ENCODE results near the gene HACE1. TPM values are rescaled to one million over a fixed set of nuclear protein-coding genes. Genes with fewer than 3 reads are reported as not detected.

The HACE1 gene
- polyA plus RNA-seq, 3 donors: 2.7 to 3.9 (median 3.4) TPM

- no peak overlapping the region for H3K27ac ChIP-seq (ENCODE audit: low read depth in 1 of 2, low read length in 2 of 2)
- no peak overlapping the region for H3K4me3 ChIP-seq (replicated peaks in 1 of 3; ENCODE audit: low read depth in 2 of 3, low read length in 3 of 3)
- no peaks in the 10 kb centered on the region for H4K20me1 ChIP-seq (ENCODE audit: insufficient read depth, low read length)
- intact Hi-C loops (cut with micrococcal nuclease): no loop called here
- H3K27me3 ChIP-seq (ENCODE audit: control insufficient read depth in 2 of 2, insufficient read depth in 2 of 2, low read length in 2 of 2): no peaks in the 10 kb centered on the region
- H3K27me3 Mint-ChIP-seq (ENCODE audit: low read depth in 3 of 3): no peaks in the 10 kb centered on the region
- no peak overlapping the region for H3K27ac Mint-ChIP-seq
- peak; percentile 94 for TF ChIP-seq CTCF (IDR thresholded peaks at IDR 0.05)
- H3K4me2 ChIP-seq (replicated peaks; ENCODE audit: extremely low read depth, low read length, poor library complexity, severe bottlenecking): no peak overlapping the region
- no peaks in the 10 kb centered on the region for H3K79me2 ChIP-seq (ENCODE audit: insufficient read depth, low read length)
- no peaks in the 10 kb centered on the region for H3K9me3 ChIP-seq (replicated peaks in 1 of 2; ENCODE audit: control insufficient read depth in 1 of 2, insufficient read depth in 1 of 2, low read length in 2 of 2)
- 66% methylated on average over 5 of the region's 15 CpGs for WGBS (ENCODE audit: insufficient coverage)
- peak; percentile 37 to 58 (median 41) for DNase-seq
- no peak overlapping the region for H2AFZ ChIP-seq (ENCODE audit: insufficient read depth, low read depth, low read length, poor library complexity, severe bottlenecking)
- no peak overlapping the region for H3K9ac ChIP-seq (ENCODE audit: insufficient read depth, low read length, poor library complexity, severe bottlenecking)
- no peaks in the 10 kb centered on the region for H3K4me1 ChIP-seq (ENCODE audit: control insufficient read depth in 1 of 2, insufficient read depth in 2 of 2, low read length in 2 of 2)
- peaks cover 0 to 3% (median 2%) of the 10 kb centered on the region in 7 donors for H3K9me3 Mint-ChIP-seq
- no peak overlapping the region for H3K4me3 Mint-ChIP-seq
- no peaks in the 10 kb centered on the region for H3K36me3 ChIP-seq (replicated peaks in 1 of 2; ENCODE audit: control insufficient read depth in 1 of 2, insufficient read depth in 2 of 2, low read length in 2 of 2)
- H3K4me1 Mint-ChIP-seq: peaks cover 4% of the 10 kb centered on the region
- H3K36me3 Mint-ChIP-seq: no peaks in the 10 kb centered on the region
Measured at GRCh38 chr6:104682722-104683643, 176.7 kb downstream of the HACE1 start.

GRCh38 chr6:104680539-104680938, 179.2 kb downstream of the HACE1 start:
- H3K4me1 ChIP-seq (ENCODE audit: control insufficient read depth in 1 of 2, insufficient read depth in 2 of 2, low read length in 2 of 2): no peaks in the 10 kb centered on the region
- no peak overlapping the region for H2AFZ ChIP-seq (ENCODE audit: insufficient read depth, low read depth, low read length, poor library complexity, severe bottlenecking)
- no peak for TF ChIP-seq CTCF (IDR thresholded peaks at IDR 0.05)
- H3K27me3 Mint-ChIP-seq (ENCODE audit: low read depth in 3 of 3): no peaks in the 10 kb centered on the region
- H3K9ac ChIP-seq (ENCODE audit: insufficient read depth, low read length, poor library complexity, severe bottlenecking): no peak overlapping the region
- H3K4me2 ChIP-seq (replicated peaks; ENCODE audit: extremely low read depth, low read length, poor library complexity, severe bottlenecking): no peak overlapping the region
- no peak overlapping the region for H3K27ac Mint-ChIP-seq
- peaks cover 5 to 9% (median 6%) of the 10 kb centered on the region in 7 donors for H3K9me3 Mint-ChIP-seq
- H3K27me3 ChIP-seq (ENCODE audit: control insufficient read depth in 2 of 2, insufficient read depth in 2 of 2, low read length in 2 of 2): no peaks in the 10 kb centered on the region
- DNase-seq: no peak
- intact Hi-C loops (cut with micrococcal nuclease): no loop called here
- no peak overlapping the region for H3K4me3 ChIP-seq (replicated peaks in 1 of 3; ENCODE audit: low read depth in 2 of 3, low read length in 3 of 3)
- H3K36me3 Mint-ChIP-seq: no peaks in the 10 kb centered on the region
- no CpG with 5 or more reads among the region's 2 CpGs for WGBS (ENCODE audit: insufficient coverage)
- H3K4me1 Mint-ChIP-seq: peaks cover 4% of the 10 kb centered on the region
- H3K79me2 ChIP-seq (ENCODE audit: insufficient read depth, low read length): no peaks in the 10 kb centered on the region
- H3K36me3 ChIP-seq (replicated peaks in 1 of 2; ENCODE audit: control insufficient read depth in 1 of 2, insufficient read depth in 2 of 2, low read length in 2 of 2): no peaks in the 10 kb centered on the region
- no peak overlapping the region for H3K4me3 Mint-ChIP-seq
- H3K27ac ChIP-seq (ENCODE audit: low read depth in 1 of 2, low read length in 2 of 2): no peak overlapping the region
- no peaks in the 10 kb centered on the region for H4K20me1 ChIP-seq (ENCODE audit: insufficient read depth, low read length)
- no peaks in the 10 kb centered on the region for H3K9me3 ChIP-seq (replicated peaks in 1 of 2; ENCODE audit: control insufficient read depth in 1 of 2, insufficient read depth in 1 of 2, low read length in 2 of 2)

All from CD14-positive monocyte (primary cell).